Omental fat pad (tissue), 4 donors: ENCODE results near the gene SEMA3E. TPM values are rescaled to one million over a fixed set of nuclear protein-coding genes. Genes with fewer than 3 reads are reported as not detected.

Experiments used
- ATAC-seq: fragments of 150-250 bp; one replicate; pipeline ENCODE4 v1.9.1; 2016; ENCODE audit warnings: mild to moderate bottlenecking, moderate library complexity; ENCODE audit not compliant: low FRiP score
- DNase-seq: peaks from one replicate; pipeline ENCODE4 v3.0.0-alpha.2; 2019; ENCODE audit warnings: low spot score
- CTCF ChIP-seq, 3 donors: fragments of 450-650 bp; IDR thresholded peaks; one replicate each; pipeline ENCODE4 v1.5.1; 2016 to 2017; ENCODE audit warnings: antibody characterized with exemption in 3 of 3, mild to moderate bottlenecking in 3 of 3, moderate library complexity in 2 of 3
- total RNA-seq, 4 donors: library from RNA; depleted of rRNA; stranded (reverse); fragments of >200 nt; gene quantifications; one replicate each; pipeline ENCODE4 v1.1.0, GENCODE V29; 2016

SEMA3E gene
- total RNA-seq, 4 donors from 2014 or later, result 1.2 to 6.3 (median 1.4) TPM

GRCh38 chr7:83457022-83457892, 191.7 kb downstream of the SEMA3E start:
- DNase-seq (no peak), ATAC-seq (no peak)
- no peak for TF ChIP-seq CTCF (IDR thresholded peaks at IDR 0.05)

GRCh38 chr7:83456413-83456812, 192.5 kb downstream of the SEMA3E start:
- no peak for TF ChIP-seq CTCF (IDR thresholded peaks at IDR 0.05)
- no peak for ATAC-seq
- no peak for DNase-seq

DNA sequence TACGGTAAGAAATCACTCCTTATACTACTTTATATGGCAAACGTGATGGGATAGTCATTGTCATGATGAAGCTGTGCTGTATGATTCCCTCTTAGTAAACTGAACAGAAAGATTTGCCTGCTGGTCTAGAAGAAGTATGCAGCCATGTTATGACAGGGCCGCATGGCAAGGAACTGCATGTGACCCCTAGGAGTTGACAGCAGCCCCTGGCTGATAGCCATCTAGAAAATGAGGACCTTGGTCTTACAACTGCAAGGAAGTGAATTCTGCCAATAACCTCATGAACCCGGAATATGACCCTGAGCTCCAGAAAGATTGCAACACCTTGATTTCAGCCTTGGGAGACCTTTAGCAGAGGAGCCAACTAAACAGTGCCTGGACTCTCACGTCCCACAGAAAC, 193.3 kb downstream of the SEMA3E start:
- DNase-seq (no peak), ATAC-seq (no peak)
- no peak for TF ChIP-seq CTCF (IDR thresholded peaks at IDR 0.05)

DNA sequence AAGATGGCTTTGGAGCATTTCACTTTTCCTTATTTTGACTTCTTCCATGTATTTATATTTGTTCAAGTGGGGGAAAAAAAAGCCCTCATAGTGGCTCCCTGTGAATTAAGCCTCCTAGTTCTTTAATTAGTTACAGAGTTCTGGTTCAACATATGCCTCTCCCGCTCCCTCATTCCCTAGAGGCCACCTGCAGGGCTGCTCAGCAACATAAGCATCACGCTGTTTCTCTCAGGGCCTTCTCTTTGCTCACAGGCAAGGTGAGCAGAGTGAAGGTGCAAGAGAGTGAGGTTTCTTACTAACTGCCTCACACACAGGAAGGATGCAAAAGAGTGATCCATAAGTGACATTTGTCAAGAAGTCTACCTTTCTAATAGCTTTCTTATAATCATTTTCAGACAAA, 196.7 kb downstream of the SEMA3E start:
- ATAC-seq (no peak), DNase-seq (no peak)
- no peak for TF ChIP-seq CTCF (IDR thresholded peaks at IDR 0.05)

GRCh38 chr7:83451501-83452045, 197.4 kb downstream of the SEMA3E start:
- no peak for ATAC-seq
- DNase-seq, result no peak
- no peak for TF ChIP-seq CTCF (IDR thresholded peaks at IDR 0.05)

- no peak for TF ChIP-seq CTCF (IDR thresholded peaks at IDR 0.05)
- ATAC-seq (no peak), DNase-seq (no peak)
Observed at GRCh38 chr7:83449781-83450180, 199.2 kb downstream of the SEMA3E start.

DNA sequence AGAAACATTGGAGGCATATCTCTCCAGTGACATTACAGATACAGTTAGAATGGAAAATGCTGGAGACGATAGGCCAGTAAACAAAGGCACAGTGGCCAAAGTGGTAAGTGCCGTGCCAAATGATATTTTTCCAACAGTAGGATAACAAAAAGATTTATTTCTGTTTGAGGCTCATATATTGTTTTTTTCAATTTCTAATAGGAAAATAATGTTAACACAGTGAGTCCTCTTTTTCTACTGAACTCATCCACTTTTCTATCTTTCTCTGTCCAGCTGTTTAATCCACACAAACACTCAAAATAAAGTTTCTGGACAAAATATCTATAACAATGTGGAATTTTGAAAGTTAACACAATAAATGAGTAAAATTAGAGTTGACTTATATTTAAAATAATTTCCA, 201.3 kb downstream of the SEMA3E start:
- DNase-seq, result no peak
- no peak for ATAC-seq
- TF ChIP-seq CTCF (IDR thresholded peaks at IDR 0.05), result no peak
